GM18951 (cell line): ENCODE measurements around the gene ROPN1L.
"Not testable (repeated sequence)": the region's sequence is repeated elsewhere in the genome, so short reads cannot be mapped to it uniquely, and the experiment has no call there.

Experiments used
- POLR2A ChIP-seq: IDR thresholded peaks from 4 replicates; pipeline ENCODE4 v1.6.1; 2011; ENCODE audit warnings: mild to moderate bottlenecking; ENCODE audit not compliant: insufficient read length, insufficient read depth; ENCODE audit errors: extremely low read depth
- in situ Hi-C: fragments of 300-500 bp; cut with MboI; formaldehyde crosslinking; loops from one replicate; pipeline ENCODE4 v1.12.0; 2022; ENCODE audit warnings: low sequenced_read_pairs, mixed read lengths, inconsistent platforms; ENCODE audit not compliant: unreplicated experiment

The ROPN1L gene

DNA sequence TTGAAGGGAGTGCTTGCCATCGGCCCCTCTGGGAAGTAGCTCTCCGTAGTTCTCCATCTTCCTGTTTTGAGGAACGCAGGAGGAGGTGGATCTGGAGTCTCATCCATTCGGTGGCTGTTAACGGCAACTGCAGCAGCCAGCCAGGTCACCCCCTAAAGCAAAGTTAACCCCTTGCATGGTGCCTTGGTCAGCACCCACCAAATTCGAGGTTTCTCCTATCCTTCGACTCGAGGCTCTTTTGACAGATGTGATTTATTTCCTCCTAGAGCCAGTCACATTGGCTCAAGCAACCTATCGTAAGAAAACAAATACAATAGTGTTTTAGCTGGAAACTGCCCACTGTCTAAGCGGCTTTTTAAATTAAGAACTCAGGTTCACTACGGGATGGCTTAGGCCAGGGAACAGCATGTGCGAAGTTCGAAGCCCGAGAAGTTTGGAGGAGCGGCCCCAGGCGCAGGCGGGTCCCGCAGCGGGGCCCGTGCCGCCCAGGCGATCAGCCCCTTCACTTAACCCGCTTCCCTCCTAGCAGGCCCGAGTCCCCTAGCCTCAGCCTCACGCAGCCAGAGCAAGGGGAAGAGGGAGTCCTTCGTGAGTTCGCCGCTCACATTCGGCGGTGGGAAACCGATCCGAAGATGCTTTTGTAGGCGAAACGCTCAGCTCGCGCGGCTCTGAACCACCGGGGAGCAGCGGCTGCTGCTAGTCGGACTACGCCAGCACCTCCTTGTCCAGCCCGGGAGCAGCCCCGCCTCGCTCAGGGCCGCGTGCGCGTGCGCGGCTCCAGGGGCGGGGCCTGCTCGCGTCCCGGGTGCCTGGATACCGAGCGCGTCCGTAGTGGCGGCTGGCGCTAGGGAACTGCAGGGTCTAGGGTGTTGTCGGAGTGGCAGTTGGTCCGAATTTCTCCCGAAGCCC is at the start of gene ROPN1L:
TSS of gene ROPN1L (plus strand) at position 797 of the 909 bp plus-strand sequence. CDS start 289 bp downstream, outside the sequence.
- in situ Hi-C loops = no loop called here
- TF ChIP-seq POLR2A = peak; percentile 48

DNA sequence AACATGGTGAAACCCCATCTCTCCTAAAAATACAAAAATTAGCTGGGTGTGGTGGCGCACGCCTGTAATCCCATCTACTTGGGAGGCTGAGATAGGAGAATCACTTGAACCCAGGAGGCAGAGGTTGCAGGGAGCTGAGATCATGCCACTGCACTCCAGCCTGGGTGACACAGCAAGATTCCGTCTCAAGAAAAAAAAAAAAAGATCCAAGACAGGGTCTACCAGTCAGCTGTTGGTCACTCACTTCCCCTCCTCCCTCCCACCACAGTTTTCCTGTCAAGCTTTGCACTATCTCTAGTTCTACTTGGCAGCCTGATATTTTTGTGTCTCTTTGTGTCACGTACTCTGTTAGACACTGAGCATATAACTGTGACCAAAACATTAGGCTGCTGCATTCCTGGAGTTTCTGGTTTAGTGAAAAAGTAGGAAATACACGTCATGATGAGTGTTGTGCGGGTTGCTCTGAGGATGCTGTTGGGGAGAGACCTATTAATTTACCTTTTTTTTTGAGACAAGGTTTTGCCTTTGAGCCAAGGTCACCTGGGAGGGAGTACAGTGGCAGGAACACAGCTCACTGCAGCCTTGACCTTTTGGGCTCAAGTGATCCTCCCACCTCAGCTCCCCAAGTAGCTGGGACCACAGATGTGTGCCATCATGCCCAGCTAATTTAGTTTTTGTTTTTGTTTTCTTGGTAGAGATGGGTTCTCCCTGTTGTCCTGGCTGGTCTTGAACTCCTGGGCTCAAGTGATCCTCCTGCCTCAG is 48.9 kb upstream of the ROPN1L start:
- in situ Hi-C loops = not testable (repeated sequence)

DNA sequence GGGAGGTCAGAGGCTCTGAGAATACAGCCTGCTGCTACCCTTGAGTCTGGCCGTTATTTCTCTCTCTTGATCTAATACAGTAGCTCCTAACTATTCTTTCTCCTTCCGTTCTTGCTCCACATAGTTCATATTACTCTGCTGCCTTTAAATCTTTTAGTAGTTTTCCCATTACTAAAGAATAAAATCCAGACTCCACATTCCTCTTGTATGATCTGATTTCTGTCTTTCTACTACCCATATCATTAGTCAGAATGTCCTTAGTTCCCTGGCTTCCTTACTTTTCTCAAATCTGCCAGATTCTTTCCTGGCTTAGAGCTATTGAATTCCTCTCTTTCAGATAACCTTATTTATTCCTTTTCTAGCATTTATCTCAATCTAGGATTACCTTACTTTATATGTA is 48.2 kb upstream of the ROPN1L start:
- TF ChIP-seq POLR2A = no peak
- in situ Hi-C loops = no loop called here

DNA sequence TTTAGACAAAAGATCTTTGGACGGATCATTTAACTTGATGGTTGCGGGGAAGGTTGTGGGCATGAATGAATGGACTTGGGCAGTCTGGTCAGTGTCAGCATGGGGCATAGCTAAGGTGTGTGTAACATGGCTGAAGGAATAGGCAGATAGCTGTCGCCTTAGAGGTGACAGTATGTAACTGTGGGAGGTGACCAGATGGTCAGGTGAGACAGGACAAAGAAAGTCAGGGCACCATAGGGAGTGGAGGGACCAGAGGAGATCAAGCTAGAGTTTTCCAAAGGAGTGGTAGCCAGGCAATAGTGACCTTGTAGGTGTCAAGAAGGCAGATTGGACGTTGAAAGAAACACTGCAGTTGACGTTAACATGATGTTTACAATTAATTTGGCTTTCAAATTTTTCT is 45.1 kb upstream of the ROPN1L start:
- in situ Hi-C loops = no loop called here
- no peak for TF ChIP-seq POLR2A

DNA sequence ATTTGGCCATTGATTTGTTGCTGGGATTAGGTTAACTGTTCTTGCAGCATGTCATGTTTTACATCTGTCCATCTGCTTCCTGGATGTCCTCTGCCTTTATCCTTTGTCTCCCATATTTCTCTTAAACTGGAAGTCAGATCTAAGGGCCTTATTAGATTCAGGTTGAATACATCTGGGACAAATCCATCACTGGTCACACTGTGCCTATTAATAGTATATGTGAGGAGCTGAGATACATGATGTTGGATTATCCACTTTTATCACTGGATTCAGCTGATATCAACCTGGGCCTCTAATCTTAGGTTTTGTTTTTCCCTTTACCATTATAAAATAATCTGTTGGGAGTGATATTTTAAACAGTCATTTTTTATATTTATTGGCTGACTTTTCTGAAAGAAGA is 41.8 kb upstream of the ROPN1L start:
- in situ Hi-C loops = loop anchor here (25.0 kb wide), 1 partner anchor 113 kb away; no protein-coding TSS in a partner anchor
- TF ChIP-seq POLR2A = no peak

- TF ChIP-seq POLR2A = no peak
- in situ Hi-C loops = loop anchor here (25.0 kb wide), 1 partner anchor 113 kb away; no protein-coding TSS in a partner anchor
These were observed 41.3 kb upstream of the ROPN1L start for GRCh38 chr5:10400411-10400810.

GRCh38 chr5:10400831-10401230 is 40.8 kb upstream of the ROPN1L start:
- in situ Hi-C loops = loop anchor here (25.0 kb wide), 1 partner anchor 114 kb away; no protein-coding TSS in a partner anchor
- TF ChIP-seq POLR2A = no peak

DNA sequence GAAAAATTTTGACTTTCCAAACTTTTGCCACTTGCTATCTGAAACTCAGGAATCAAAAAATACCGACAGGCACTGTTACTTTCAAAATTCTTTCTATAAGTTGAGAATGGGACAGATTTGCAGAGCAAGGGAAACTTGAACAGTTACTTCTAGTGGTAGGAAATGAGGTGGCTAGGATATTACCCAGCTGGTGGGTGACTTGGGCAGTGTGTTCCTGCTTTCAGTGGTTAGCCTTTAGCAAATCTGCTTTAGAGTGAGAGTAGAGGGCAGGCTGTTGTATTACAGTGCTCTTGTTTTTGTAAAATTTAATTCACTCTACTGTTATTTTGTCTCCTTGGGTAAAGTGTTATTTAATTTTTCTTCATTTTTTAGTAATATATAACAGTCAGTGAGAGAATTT is 40.2 kb upstream of the ROPN1L start:
- in situ Hi-C loops = loop anchor here (25.0 kb wide), 1 partner anchor 114 kb away; no protein-coding TSS in a partner anchor
- no peak for TF ChIP-seq POLR2A

GRCh38 chr5:10403829-10404228 is 37.9 kb upstream of the ROPN1L start:
- no peak for TF ChIP-seq POLR2A
- in situ Hi-C loops = loop anchor here (25.0 kb wide), 1 partner anchor 117 kb away; no protein-coding TSS in a partner anchor

GRCh38 chr5:10406651-10407050 is 35.0 kb upstream of the ROPN1L start:
- in situ Hi-C loops = loop anchor here (25.0 kb wide), 1 partner anchor 119 kb away; no protein-coding TSS in a partner anchor

GRCh38 chr5:10409504-10409903 is 32.2 kb upstream of the ROPN1L start:
- TF ChIP-seq POLR2A = no peak
- in situ Hi-C loops = loop anchor here (25.0 kb wide), 1 partner anchor 122 kb away; no protein-coding TSS in a partner anchor

More at GRCh38 chr5:10406651-10407050, 35.0 kb upstream of the ROPN1L start:
- no peak for TF ChIP-seq POLR2A

- in situ Hi-C loops = loop anchor here (25.0 kb wide), 1 partner anchor 123 kb away; no protein-coding TSS in a partner anchor
- no peak for TF ChIP-seq POLR2A
These were observed 31.0 kb upstream of the ROPN1L start for GRCh38 chr5:10410662-10411061.

DNA sequence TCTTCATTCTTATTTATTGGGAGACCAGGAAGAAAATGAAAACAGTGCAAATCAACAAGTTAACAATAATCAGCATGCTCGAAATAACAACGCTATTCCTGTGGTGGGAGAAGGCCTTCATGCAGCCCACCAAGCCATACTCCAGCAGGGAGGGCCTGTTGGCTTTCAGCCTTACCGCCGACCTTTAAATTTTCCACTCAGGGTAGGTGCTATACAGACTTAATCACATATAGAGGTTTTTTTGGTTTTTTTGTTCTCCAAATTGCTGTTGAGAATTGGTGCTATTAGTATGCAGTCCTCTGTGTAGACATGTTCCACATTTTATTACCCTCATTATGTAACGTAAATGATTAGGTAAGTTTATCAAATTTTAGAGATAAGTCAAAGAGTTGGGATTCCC is 30.3 kb upstream of the ROPN1L start:
- no peak for TF ChIP-seq POLR2A
- in situ Hi-C loops = loop anchor here (25.0 kb wide), 1 partner anchor 124 kb away; no protein-coding TSS in a partner anchor
